Measurements from ENCODE around the gene C16orf74.

The C16orf74 gene

GRCh38 chr16:85689950-85690320 lies 61.0 kb downstream of the C16orf74 start:
- no peak for DNase-seq

- no peak for DNase-seq
These were observed 61.5 kb downstream of the C16orf74 start for GRCh38 chr16:85689285-85689949.

GRCh38 chr16:85688586-85689284 lies 62.2 kb downstream of the C16orf74 start, which contains the start of gene GINS2:
TSS of gene GINS2 (minus strand) at chr16:85688954. CDS start at chr16:85688898, 56 bp downstream.
- peak; percentile 95 for DNase-seq

- no peak for DNase-seq
These were observed 63.0 kb downstream of the C16orf74 start for GRCh38 chr16:85687651-85688471.

GRCh38 chr16:85686912-85687591 lies 63.8 kb downstream of the C16orf74 start:
- no peak for DNase-seq

GRCh38 chr16:85685251-85685650 lies 65.6 kb downstream of the C16orf74 start:
- DNase-seq, result no peak

GRCh38 chr16:85683363-85683762 lies 67.5 kb downstream of the C16orf74 start:
- DNase-seq, result no peak

GRCh38 chr16:85682516-85682915 lies 68.4 kb downstream of the C16orf74 start:
- DNase-seq, result no peak

GRCh38 chr16:85681255-85681654 lies 69.6 kb downstream of the C16orf74 start:
- DNase-seq, result no peak

GRCh38 chr16:85680352-85680944 lies 70.4 kb downstream of the C16orf74 start:
- DNase-seq, result no peak

GRCh38 chr16:85679870-85680269 lies 71.0 kb downstream of the C16orf74 start:
- DNase-seq, result no peak

- no peak for DNase-seq
These were observed 72.1 kb downstream of the C16orf74 start for GRCh38 chr16:85678821-85679220.

GRCh38 chr16:85678016-85678415 lies 72.9 kb downstream of the C16orf74 start:
- no peak for DNase-seq

GRCh38 chr16:85677383-85677967 lies 73.4 kb downstream of the C16orf74 start:
- no peak for DNase-seq

- no peak for DNase-seq
These were observed 74.4 kb downstream of the C16orf74 start for GRCh38 chr16:85676466-85676865.

- no peak for DNase-seq
These were observed 75.5 kb downstream of the C16orf74 start for GRCh38 chr16:85675251-85675874.

- DNase-seq, result no peak
These were observed 76.1 kb downstream of the C16orf74 start for GRCh38 chr16:85674828-85675227.

GRCh38 chr16:85674418-85674755 lies 76.5 kb downstream of the C16orf74 start:
- no peak for DNase-seq

GRCh38 chr16:85673529-85674417 lies 77.1 kb downstream of the C16orf74 start:
- DNase-seq, result no peak

- DNase-seq, result no peak
These were observed 80.1 kb downstream of the C16orf74 start for GRCh38 chr16:85670840-85671239.
